Uterus (tissue), 4 donors: Measurements from ENCODE around the gene IQCH. TPM values are rescaled to one million over a fixed set of nuclear protein-coding genes. Genes with fewer than 3 reads are reported as not detected.

ENCODE experiments used
- DNase-seq, 2 donors: peaks; one replicate each; pipeline ENCODE4 v3.0.0-alpha.2; 2019 to 2020
- H3K27ac ChIP-seq, 2 donors: fragments of 200-600 bp; sonication (generic); 1 replicate in 1 of 2; 2 replicates in 1 of 2; pipeline ENCODE4 v1.5.1; 2016 to 2018
- H3K27me3 ChIP-seq, 2 donors: fragments of 200-600 bp; sonication (generic); one replicate each; pipeline ENCODE4 v1.5.1; 2018 to 2019; ENCODE audit warnings: control low read depth in 1 of 2
- H3K36me3 ChIP-seq, 2 donors: fragments of 200-600 bp; sonication (generic); one replicate each; pipeline ENCODE4 v1.5.1; 2019; ENCODE audit warnings: control low read depth in 1 of 2
- H3K4me1 ChIP-seq, 2 donors: fragments of 200-600 bp; sonication (generic); one replicate each; pipeline ENCODE4 v1.5.1; 2018 to 2019; ENCODE audit warnings: control low read depth in 1 of 2
- H3K4me3 ChIP-seq, 2 donors: fragments of 200-600 bp; sonication (generic); 1 replicate in 1 of 2; 2 replicates in 1 of 2; pipeline ENCODE4 v1.5.1; 2018 to 2019; ENCODE audit warnings: mild to moderate bottlenecking in 1 of 2
- H3K9me3 ChIP-seq, 2 donors: fragments of 200-600 bp; sonication (generic); one replicate each; pipeline ENCODE4 v1.5.1; 2019; ENCODE audit warnings: control low read depth in 1 of 2
- CTCF ChIP-seq, 4 experiments: fragments of 200-600 bp in 2 of 4; fragments of 450-650 bp in 2 of 4; sonication (generic) in 2 of 4; IDR thresholded peaks; one replicate each; pipeline ENCODE4 v1.5.1; 2016 to 2019; ENCODE audit warnings: antibody characterized with exemption in 4 of 4, mild to moderate bottlenecking in 2 of 4, moderate library complexity in 1 of 4
- POLR2A ChIP-seq, 2 donors: fragments of 450-650 bp; IDR thresholded peaks; one replicate each; pipeline ENCODE4 v1.6.1; 2016; ENCODE audit warnings: antibody characterized with exemption in 2 of 2, mild to moderate bottlenecking in 1 of 2, moderate library complexity in 1 of 2
- intact Hi-C: fragments of 100-400 bp; cut with DNase I; formaldehyde crosslinking; loops from one replicate; pipeline ENCODE4 v1.15.1; 2023; ENCODE audit warnings: low total_unique reads
- total RNA-seq, 4 donors: library from RNA; depleted of rRNA in 3 of 4; stranded (reverse); fragments of >200 nt in 3 of 4; gene quantifications; one replicate each; pipeline versions ENCODE4 v1.1.0 to v1.2.4, GENCODE V29; 2014 to 2023
- donor health status: DM: yes; HTN: yes; CAD: no.

Gene IQCH
- total RNA-seq, 4 donors from 2014 or later = 0.26 to 3.0 (median 1.7) TPM

GRCh38 chr15:67307156-67307555 lies 52.6 kb downstream of the IQCH start:
- TF ChIP-seq POLR2A (IDR thresholded peaks at IDR 0.05) (no peak), CTCF (IDR thresholded peaks at IDR 0.05) (no peak)
- intact Hi-C loops = no loop called here
- no peak overlapping the region for H3K27ac ChIP-seq

GRCh38 chr15:67307889-67308597 lies 53.5 kb downstream of the IQCH start:
- H3K4me3 ChIP-seq = no peak overlapping the region

More at GRCh38 chr15:67307156-67307555, 52.6 kb downstream of the IQCH start:
- H3K4me3 ChIP-seq = no peak overlapping the region
- H3K9me3 ChIP-seq = no peaks in the 10 kb centered on the region
- H3K27me3 ChIP-seq = no peaks in the 10 kb centered on the region
- DNase-seq = no peak
- no peaks in the 10 kb centered on the region for H3K4me1 ChIP-seq
- no peaks in the 10 kb centered on the region for H3K36me3 ChIP-seq

GRCh38 chr15:67311731-67312130 lies 57.1 kb downstream of the IQCH start:
- H3K27ac ChIP-seq = no peak overlapping the region
- H3K27me3 ChIP-seq = no peaks in the 10 kb centered on the region
- no peak overlapping the region for H3K4me3 ChIP-seq
- no peaks in the 10 kb centered on the region for H3K9me3 ChIP-seq
- no peaks in the 10 kb centered on the region for H3K4me1 ChIP-seq
- no peak for TF ChIP-seq CTCF (IDR thresholded peaks at IDR 0.05)
- TF ChIP-seq POLR2A (IDR thresholded peaks at IDR 0.05) = no peak
- no peaks in the 10 kb centered on the region for H3K36me3 ChIP-seq
- DNase-seq = no peak
- intact Hi-C loops = no loop called here

More at GRCh38 chr15:67307889-67308597, 53.5 kb downstream of the IQCH start:
- no peaks in the 10 kb centered on the region for H3K4me1 ChIP-seq
- TF ChIP-seq CTCF (IDR thresholded peaks at IDR 0.05) = no peak
- no peak for TF ChIP-seq POLR2A (IDR thresholded peaks at IDR 0.05)
- H3K9me3 ChIP-seq = no peaks in the 10 kb centered on the region
- no peak overlapping the region for H3K27ac ChIP-seq
- no peaks in the 10 kb centered on the region for H3K27me3 ChIP-seq
- no peaks in the 10 kb centered on the region for H3K36me3 ChIP-seq
- no peak for DNase-seq
- intact Hi-C loops = no loop called here

GRCh38 chr15:67319961-67320360 lies 65.4 kb downstream of the IQCH start:
- Histone ChIP-seq H3K36me3 (no peaks in the 10 kb centered on the region), H3K27me3 (no peaks in the 10 kb centered on the region), H3K27ac (no peak overlapping the region), H3K4me1 (no peaks in the 10 kb centered on the region), H3K4me3 (no peak overlapping the region), H3K9me3 (no peaks in the 10 kb centered on the region)
- intact Hi-C loops = no loop called here
- TF ChIP-seq CTCF (IDR thresholded peaks at IDR 0.05) (no peak), POLR2A (IDR thresholded peaks at IDR 0.05) (no peak)
- DNase-seq = no peak

- Histone ChIP-seq H3K27ac (no peak overlapping the region), H3K4me1 (no peaks in the 10 kb centered on the region), H3K27me3 (no peaks in the 10 kb centered on the region), H3K36me3 (no peaks in the 10 kb centered on the region), H3K4me3 (no peak overlapping the region), H3K9me3 (no peaks in the 10 kb centered on the region)
- TF ChIP-seq CTCF (IDR thresholded peaks at IDR 0.05) (no peak), POLR2A (IDR thresholded peaks at IDR 0.05) (no peak)
- no peak for DNase-seq
- intact Hi-C loops = no loop called here
Observed at GRCh38 chr15:67321352-67321751, 66.8 kb downstream of the IQCH start.
